Measurements from ENCODE around the gene ZNF837.

DNA sequence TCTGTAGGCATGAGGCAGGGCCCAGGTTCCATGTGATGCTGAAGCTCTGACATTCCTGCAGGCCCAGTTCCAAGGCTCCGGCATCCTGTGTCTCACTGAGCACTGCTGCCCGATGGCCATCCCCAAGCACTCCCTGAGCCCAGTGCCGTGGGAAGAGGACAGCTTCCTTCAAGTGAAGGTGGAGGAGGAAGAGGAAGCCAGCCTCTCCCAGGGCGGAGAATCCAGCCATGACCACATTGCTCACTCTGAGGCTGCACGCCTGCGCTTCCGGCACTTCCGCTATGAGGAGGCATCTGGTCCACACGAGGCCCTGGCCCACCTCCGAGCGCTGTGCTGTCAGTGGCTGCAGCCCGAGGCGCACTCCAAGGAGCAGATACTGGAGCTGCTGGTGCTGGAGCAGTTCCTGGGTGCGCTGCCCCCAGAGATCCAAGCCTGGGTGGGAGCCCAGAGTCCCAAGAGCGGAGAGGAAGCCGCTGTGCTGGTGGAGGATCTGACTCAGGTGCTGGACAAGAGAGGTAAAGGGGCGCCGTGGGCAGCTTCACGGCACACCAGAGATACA is 46.1 kb downstream of the ZNF837 start:
- TF ChIP-seq ELF4 (CRISPR knock-in tag; IDR thresholded peaks at IDR 0.05; ENCODE audit: low read depth) (no peak), ZNF423 (CRISPR knock-in tag; IDR thresholded peaks at IDR 0.05) (no peak), JUN (CRISPR knock-in tag; IDR thresholded peaks at IDR 0.05) (no peak), FOXP1 (CRISPR knock-in tag; IDR thresholded peaks at IDR 0.05; ENCODE audit: borderline replicate concordance) (no peak), FOXJ3 (CRISPR knock-in tag; IDR thresholded peaks at IDR 0.05; ENCODE audit: borderline replicate concordance) (no peak)
- TF ChIP-seq, protein P1, sequence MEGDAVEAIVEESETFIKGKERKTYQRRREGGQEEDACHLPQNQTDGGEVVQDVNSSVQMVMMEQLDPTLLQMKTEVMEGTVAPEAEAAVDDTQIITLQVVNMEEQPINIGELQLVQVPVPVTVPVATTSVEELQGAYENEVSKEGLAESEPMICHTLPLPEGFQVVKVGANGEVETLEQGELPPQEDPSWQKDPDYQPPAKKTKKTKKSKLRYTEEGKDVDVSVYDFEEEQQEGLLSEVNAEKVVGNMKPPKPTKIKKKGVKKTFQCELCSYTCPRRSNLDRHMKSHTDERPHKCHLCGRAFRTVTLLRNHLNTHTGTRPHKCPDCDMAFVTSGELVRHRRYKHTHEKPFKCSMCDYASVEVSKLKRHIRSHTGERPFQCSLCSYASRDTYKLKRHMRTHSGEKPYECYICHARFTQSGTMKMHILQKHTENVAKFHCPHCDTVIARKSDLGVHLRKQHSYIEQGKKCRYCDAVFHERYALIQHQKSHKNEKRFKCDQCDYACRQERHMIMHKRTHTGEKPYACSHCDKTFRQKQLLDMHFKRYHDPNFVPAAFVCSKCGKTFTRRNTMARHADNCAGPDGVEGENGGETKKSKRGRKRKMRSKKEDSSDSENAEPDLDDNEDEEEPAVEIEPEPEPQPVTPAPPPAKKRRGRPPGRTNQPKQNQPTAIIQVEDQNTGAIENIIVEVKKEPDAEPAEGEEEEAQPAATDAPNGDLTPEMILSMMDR (IDR thresholded peaks at IDR 0.05) = no peak
- TF ChIP-seq, protein P2, sequence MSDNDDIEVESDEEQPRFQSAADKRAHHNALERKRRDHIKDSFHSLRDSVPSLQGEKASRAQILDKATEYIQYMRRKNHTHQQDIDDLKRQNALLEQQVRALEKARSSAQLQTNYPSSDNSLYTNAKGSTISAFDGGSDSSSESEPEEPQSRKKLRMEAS (CRISPR knock-in tag; IDR thresholded peaks at IDR 0.05) = no peak
- TF ChIP-seq, protein P3, sequence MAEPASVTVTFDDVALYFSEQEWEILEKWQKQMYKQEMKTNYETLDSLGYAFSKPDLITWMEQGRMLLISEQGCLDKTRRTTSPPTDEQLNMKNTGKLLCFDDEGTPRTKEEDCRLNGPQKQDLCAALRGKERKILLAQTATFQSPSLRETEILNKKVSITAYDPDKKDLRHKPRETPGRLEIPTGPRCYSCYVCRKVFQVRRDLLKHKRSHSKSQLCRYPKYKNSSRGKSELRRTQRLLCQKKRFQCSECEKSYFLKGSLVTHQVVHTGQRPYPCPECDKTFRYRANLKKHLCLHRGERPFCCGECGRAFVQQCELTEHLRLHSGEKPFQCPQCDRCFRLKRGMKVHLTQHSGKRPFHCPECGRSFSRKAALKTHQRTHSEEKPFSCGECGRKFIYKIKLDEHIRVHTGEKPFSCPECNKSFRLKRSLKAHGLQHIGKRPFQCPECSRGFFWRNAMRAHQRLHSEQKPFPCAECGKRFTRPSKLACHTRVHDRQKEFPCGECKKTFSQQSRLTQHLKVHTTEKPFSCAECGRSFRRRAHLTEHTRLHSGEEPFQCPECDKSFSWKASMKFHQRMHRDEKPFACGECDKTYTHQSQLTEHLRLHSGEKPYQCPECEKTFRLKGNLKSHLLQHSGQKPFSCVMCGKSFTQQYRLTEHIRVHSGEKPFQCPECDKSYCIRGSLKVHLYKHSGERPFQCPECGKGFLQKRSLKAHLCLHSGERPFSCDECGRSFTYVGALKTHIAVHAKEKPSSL (CRISPR knock-in tag; conservative IDR thresholded peaks at IDR 0.05) = no peak
- TF ChIP-seq, protein P4, sequence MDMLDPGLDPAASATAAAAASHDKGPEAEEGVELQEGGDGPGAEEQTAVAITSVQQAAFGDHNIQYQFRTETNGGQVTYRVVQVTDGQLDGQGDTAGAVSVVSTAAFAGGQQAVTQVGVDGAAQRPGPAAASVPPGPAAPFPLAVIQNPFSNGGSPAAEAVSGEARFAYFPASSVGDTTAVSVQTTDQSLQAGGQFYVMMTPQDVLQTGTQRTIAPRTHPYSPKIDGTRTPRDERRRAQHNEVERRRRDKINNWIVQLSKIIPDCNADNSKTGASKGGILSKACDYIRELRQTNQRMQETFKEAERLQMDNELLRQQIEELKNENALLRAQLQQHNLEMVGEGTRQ (CRISPR knock-in tag; IDR thresholded peaks at IDR 0.05) = no peak
- TF ChIP-seq, protein P5, sequence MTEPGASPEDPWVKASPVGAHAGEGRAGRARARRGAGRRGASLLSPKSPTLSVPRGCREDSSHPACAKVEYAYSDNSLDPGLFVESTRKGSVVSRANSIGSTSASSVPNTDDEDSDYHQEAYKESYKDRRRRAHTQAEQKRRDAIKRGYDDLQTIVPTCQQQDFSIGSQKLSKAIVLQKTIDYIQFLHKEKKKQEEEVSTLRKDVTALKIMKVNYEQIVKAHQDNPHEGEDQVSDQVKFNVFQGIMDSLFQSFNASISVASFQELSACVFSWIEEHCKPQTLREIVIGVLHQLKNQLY (CRISPR knock-in tag; IDR thresholded peaks at IDR 0.05) = no peak
